ENCODE results near the gene AGBL1.

The AGBL1 gene

GRCh38 chr15:86165265-86166211 lies 85.9 kb downstream of the AGBL1 start:
- H3K4me3 ChIP-seq (ENCODE audit: control insufficient read depth, low read depth, low read length): no peak overlapping the region
- DNase-seq (ENCODE audit: low read depth): no peak
- no peak for TF ChIP-seq CTCF (conservative IDR thresholded peaks at IDR 0.05; ENCODE audit: control insufficient read depth, insufficient read depth, low read depth, low read length)

GRCh38 chr15:86167841-86168240 lies 88.2 kb downstream of the AGBL1 start:
- TF ChIP-seq CTCF (conservative IDR thresholded peaks at IDR 0.05; ENCODE audit: control insufficient read depth, insufficient read depth, low read depth, low read length): no peak
- no peak for DNase-seq (ENCODE audit: low read depth)

GRCh38 chr15:86178845-86179244 lies 99.2 kb downstream of the AGBL1 start:
- no peak for DNase-seq (ENCODE audit: low read depth)
- no peak overlapping the region for H3K4me3 ChIP-seq (ENCODE audit: control insufficient read depth, low read depth, low read length)
- no peak for TF ChIP-seq CTCF (conservative IDR thresholded peaks at IDR 0.05; ENCODE audit: control insufficient read depth, insufficient read depth, low read depth, low read length)

More at GRCh38 chr15:86167841-86168240, 88.2 kb downstream of the AGBL1 start:
- H3K4me3 ChIP-seq (ENCODE audit: control insufficient read depth, low read depth, low read length): no peak overlapping the region

- peak; percentile 2 for DNase-seq (ENCODE audit: low read depth)
- TF ChIP-seq CTCF (conservative IDR thresholded peaks at IDR 0.05; ENCODE audit: control insufficient read depth, insufficient read depth, low read depth, low read length): no peak
- no peak overlapping the region for H3K4me3 ChIP-seq (ENCODE audit: control insufficient read depth, low read depth, low read length)
Measured at GRCh38 chr15:86183596-86184491, 104.2 kb downstream of the AGBL1 start.

- TF ChIP-seq CTCF (conservative IDR thresholded peaks at IDR 0.05; ENCODE audit: control insufficient read depth, insufficient read depth, low read depth, low read length): no peak
- no peak for DNase-seq (ENCODE audit: low read depth)
- no peak overlapping the region for H3K4me3 ChIP-seq (ENCODE audit: control insufficient read depth, low read depth, low read length)
Measured at GRCh38 chr15:86193716-86194380, 114.2 kb downstream of the AGBL1 start.

GRCh38 chr15:86197770-86198169 lies 118.1 kb downstream of the AGBL1 start:
- no peak for DNase-seq (ENCODE audit: low read depth)
- no peak overlapping the region for H3K4me3 ChIP-seq (ENCODE audit: control insufficient read depth, low read depth, low read length)

More at GRCh38 chr15:86197770-86198169, 118.1 kb downstream of the AGBL1 start:
- TF ChIP-seq CTCF (conservative IDR thresholded peaks at IDR 0.05; ENCODE audit: control insufficient read depth, insufficient read depth, low read depth, low read length): no peak

All from fibroblast of mammary gland (primary cell).